MM.1S (cell line): Measurements from ENCODE around the gene TNP2.

Source experiments
- DNase-seq: peaks from one replicate; pipeline ENCODE4 v3.0.0-alpha.2; 2015
- H2AFZ ChIP-seq: fragments of 300-600 bp; sonication (generic); 2 replicates; pipeline ENCODE4 v1.6.0; 2016; ENCODE audit warnings: antibody characterized with exemption, low read length
- H3F3A ChIP-seq: fragments of 300-600 bp; sonication (generic); 2 replicates; pipeline ENCODE4 v1.6.1; 2016; ENCODE audit warnings: mild to moderate bottlenecking, antibody characterized with exemption, low read length, moderate library complexity, mixed read lengths; ENCODE audit not compliant: insufficient read depth
- H3K27ac ChIP-seq: fragments of 300-600 bp; sonication (generic); 2 replicates; pipeline ENCODE4 v1.5.1; 2016; ENCODE audit warnings: mild to moderate bottlenecking, low read length
- H3K27me3 ChIP-seq: fragments of 300-600 bp; sonication (generic); replicated peaks from 2 replicates; pipeline ENCODE4 v1.6.0; 2016; ENCODE audit warnings: low read length; ENCODE audit not compliant: insufficient read depth
- H3K36me3 ChIP-seq: fragments of 300-600 bp; sonication (generic); replicated peaks from 2 replicates; pipeline ENCODE4 v1.6.1; 2016; ENCODE audit warnings: mild to moderate bottlenecking, low read length, mixed read lengths; ENCODE audit not compliant: insufficient read depth
- H3K4me1 ChIP-seq: fragments of 300-600 bp; sonication (generic); 2 replicates; pipeline ENCODE4 v1.6.1; 2016; ENCODE audit warnings: low read length, mixed read lengths
- H3K4me2 ChIP-seq: fragments of 300-600 bp; sonication (generic); 2 replicates; pipeline ENCODE4 v1.6.0; 2016; ENCODE audit warnings: low read depth, low read length
- H3K4me3 ChIP-seq: fragments of 300-600 bp; sonication (generic); 2 replicates; pipeline ENCODE4 v1.5.1; 2016; ENCODE audit warnings: low read length, mixed read lengths
- H3K79me2 ChIP-seq: fragments of 300-600 bp; sonication (generic); 2 replicates; pipeline ENCODE4 v1.6.1; 2016; ENCODE audit warnings: mixed run types, low read length, mixed read lengths
- H3K9ac ChIP-seq: fragments of 300-600 bp; sonication (generic); 2 replicates; pipeline ENCODE4 v1.6.1; 2016; ENCODE audit warnings: low read length, mixed read lengths
- H3K9me2 ChIP-seq: fragments of 300-600 bp; sonication (generic); replicated peaks from 2 replicates; pipeline ENCODE4 v1.6.1; 2016; ENCODE audit warnings: mild to moderate bottlenecking, low read length, mixed read lengths; ENCODE audit not compliant: insufficient read depth
- H3K9me3 ChIP-seq: fragments of 300-600 bp; sonication (generic); replicated peaks from 2 replicates; pipeline ENCODE4 v1.6.1; 2016; ENCODE audit warnings: mild to moderate bottlenecking, low read length, mixed read lengths; ENCODE audit not compliant: insufficient read depth
- H4K20me1 ChIP-seq: fragments of 300-600 bp; sonication (generic); 2 replicates; pipeline ENCODE4 v1.6.1; 2016; ENCODE audit warnings: mild to moderate bottlenecking, low read length, moderate library complexity, mixed read lengths; ENCODE audit not compliant: insufficient read depth
- EZH2 ChIP-seq: fragments of 300-600 bp; sonication (generic); optimal IDR thresholded peaks from 2 replicates; pipeline ENCODE3; 2017; ENCODE audit warnings: low read depth, mild to moderate bottlenecking, antibody characterized with exemption, low read length, mixed read lengths
- EZH2phosphoT487 ChIP-seq: fragments of 300-600 bp; sonication (generic); IDR thresholded peaks from 2 replicates; pipeline ENCODE4 v1.6.1; 2018; ENCODE audit warnings: antibody characterized with exemption, low read length
- TF ChIP-seq, protein P1 (sequence below): fragments of 300-600 bp; sonication (generic); IDR thresholded peaks from 2 replicates; pipeline ENCODE4 v1.5.1; 2016; ENCODE audit warnings: antibody characterized with exemption, low read length, mixed read lengths

The TNP2 gene

DNA sequence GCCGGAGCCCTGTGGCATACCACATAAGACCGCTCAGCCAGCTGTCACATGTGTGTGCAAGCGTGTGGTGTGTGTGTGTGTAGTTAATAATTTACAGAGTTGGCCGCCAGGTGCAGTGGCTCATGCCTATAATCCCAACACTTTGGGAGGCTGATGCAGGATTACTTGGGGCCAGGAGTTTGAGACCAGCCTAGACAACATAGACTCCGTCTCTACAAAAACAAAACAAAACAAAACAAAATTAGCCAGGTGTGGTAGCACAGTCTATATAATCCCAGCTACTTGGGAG lies 33.5 kb downstream of the TNP2 start:
- Histone ChIP-seq H3K4me3 (no peak overlapping the region), H3K9me2 (no peaks in the 10 kb centered on the region), H3K9ac (no peak overlapping the region), H2AFZ (no peak overlapping the region), H3K9me3 (no peaks in the 10 kb centered on the region), H3K79me2 (no peaks in the 10 kb centered on the region), H4K20me1 (no peaks in the 10 kb centered on the region), H3K4me1 (peaks cover 8% of the 10 kb centered on the region), H3K27ac (no peak overlapping the region), H3K27me3 (no peaks in the 10 kb centered on the region), H3K36me3 (no peaks in the 10 kb centered on the region), H3F3A (no peaks in the 10 kb centered on the region; the same call in 1 of the 2 replicates), H3K4me2 (no peak overlapping the region)
- TF ChIP-seq EZH2 (no peak), EZH2phosphoT487 (no peak)
- no peak for DNase-seq

DNA sequence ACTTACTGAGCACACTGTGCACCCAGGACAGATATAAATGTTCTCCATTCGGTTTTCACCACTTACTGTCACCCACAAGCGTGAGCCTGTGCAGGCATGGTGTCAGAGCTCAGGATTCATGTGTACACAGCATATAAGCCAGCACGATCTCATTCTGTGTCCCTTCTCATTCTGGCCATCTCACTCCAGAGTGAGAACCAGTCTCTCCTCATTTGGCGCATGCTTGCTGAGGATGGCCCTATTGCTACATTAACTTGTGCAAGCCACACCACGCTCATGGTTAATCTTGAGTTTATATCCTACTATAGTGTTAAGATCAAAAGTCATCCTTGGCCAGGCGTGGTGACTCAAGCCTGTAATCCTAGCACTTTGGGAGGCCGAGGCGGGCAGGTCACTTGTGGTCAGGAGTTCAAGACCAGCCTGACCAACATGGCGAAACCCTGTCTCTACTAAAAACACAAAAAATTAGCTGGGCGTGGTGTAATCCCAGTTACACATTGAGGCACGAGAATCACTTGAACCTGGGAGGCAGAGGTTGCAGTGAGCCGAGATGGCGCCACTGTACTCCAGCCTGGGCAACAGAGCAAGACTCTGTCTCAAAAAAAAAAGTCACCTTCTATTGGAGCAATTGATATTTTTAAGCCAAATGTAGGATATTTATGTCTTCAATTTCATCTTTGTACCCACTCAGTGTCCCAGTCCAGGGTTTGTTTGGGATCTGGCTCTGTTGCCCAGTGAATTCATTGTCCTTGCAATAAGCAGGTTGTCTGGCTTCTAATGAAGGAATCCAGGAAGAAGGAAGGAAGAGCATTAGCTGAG lies 34.0 kb downstream of the TNP2 start:
- H3K4me2 ChIP-seq: no peak overlapping the region
- no peak overlapping the region for H3K4me3 ChIP-seq
- no peaks in the 10 kb centered on the region for H3K36me3 ChIP-seq
- TF ChIP-seq EZH2 (no peak), EZH2phosphoT487 (no peak)
- TF ChIP-seq, protein P1, sequence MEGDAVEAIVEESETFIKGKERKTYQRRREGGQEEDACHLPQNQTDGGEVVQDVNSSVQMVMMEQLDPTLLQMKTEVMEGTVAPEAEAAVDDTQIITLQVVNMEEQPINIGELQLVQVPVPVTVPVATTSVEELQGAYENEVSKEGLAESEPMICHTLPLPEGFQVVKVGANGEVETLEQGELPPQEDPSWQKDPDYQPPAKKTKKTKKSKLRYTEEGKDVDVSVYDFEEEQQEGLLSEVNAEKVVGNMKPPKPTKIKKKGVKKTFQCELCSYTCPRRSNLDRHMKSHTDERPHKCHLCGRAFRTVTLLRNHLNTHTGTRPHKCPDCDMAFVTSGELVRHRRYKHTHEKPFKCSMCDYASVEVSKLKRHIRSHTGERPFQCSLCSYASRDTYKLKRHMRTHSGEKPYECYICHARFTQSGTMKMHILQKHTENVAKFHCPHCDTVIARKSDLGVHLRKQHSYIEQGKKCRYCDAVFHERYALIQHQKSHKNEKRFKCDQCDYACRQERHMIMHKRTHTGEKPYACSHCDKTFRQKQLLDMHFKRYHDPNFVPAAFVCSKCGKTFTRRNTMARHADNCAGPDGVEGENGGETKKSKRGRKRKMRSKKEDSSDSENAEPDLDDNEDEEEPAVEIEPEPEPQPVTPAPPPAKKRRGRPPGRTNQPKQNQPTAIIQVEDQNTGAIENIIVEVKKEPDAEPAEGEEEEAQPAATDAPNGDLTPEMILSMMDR: no peak
- no peak overlapping the region for H3K27ac ChIP-seq
- H3K27me3 ChIP-seq: no peaks in the 10 kb centered on the region
- DNase-seq: no peak
- no peaks in the 10 kb centered on the region for H4K20me1 ChIP-seq
- H3K79me2 ChIP-seq: no peaks in the 10 kb centered on the region
- H3K9me2 ChIP-seq: no peaks in the 10 kb centered on the region
- no peaks in the 10 kb centered on the region for H3K9me3 ChIP-seq
- no peak overlapping the region for H3K9ac ChIP-seq
- H3K4me1 ChIP-seq: 0 out of 2 replicates have a peak, but pooled peaks cover 4% of the 10 kb centered on the region
- H3F3A ChIP-seq: no peaks in the 10 kb centered on the region
- no peak overlapping the region for H2AFZ ChIP-seq

GRCh38 chr16:11233727-11234376 lies 35.3 kb downstream of the TNP2 start:
- Histone ChIP-seq H4K20me1 (no peaks in the 10 kb centered on the region), H3K9ac (no peak overlapping the region), H3K4me1 (0 out of 2 replicates have a peak, but pooled peaks cover 4% of the 10 kb centered on the region), H2AFZ (no peak overlapping the region), H3K9me2 (no peaks in the 10 kb centered on the region), H3K36me3 (no peaks in the 10 kb centered on the region), H3K4me2 (no peak overlapping the region), H3K27me3 (no peaks in the 10 kb centered on the region), H3K4me3 (no peak overlapping the region), H3K9me3 (no peaks in the 10 kb centered on the region), H3F3A (no peaks in the 10 kb centered on the region), H3K79me2 (no peaks in the 10 kb centered on the region), H3K27ac (no peak overlapping the region)
- TF ChIP-seq, protein P1: no peak
- TF ChIP-seq EZH2phosphoT487 (no peak), EZH2 (no peak)
- no peak for DNase-seq
